ENCODE results near the gene MIA.

GRCh38 chr19:40797963-40798682 lies 22.8 kb downstream of the MIA start:
- TF ChIP-seq CTCF (IDR thresholded peaks at IDR 0.05) (peak; percentile 45), EZH2 (IDR thresholded peaks at IDR 0.05) (no peak)

All from neural progenitor cell (in vitro differentiated cells).